ENCODE measurements around the gene UBE2QL1.
"Not testable (repeated sequence)": the region's sequence is repeated elsewhere in the genome, so short reads cannot be mapped to it uniquely, and the experiment has no call there.

The UBE2QL1 gene

GRCh38 chr5:6501701-6502100, 53.0 kb downstream of the UBE2QL1 start:
- no peak for DNase-seq

- no peak for DNase-seq
These were observed 53.8 kb downstream of the UBE2QL1 start for GRCh38 chr5:6502421-6502820.

GRCh38 chr5:6503342-6503741, 54.7 kb downstream of the UBE2QL1 start:
- no peak for DNase-seq

- DNase-seq: no peak
These were observed 56.2 kb downstream of the UBE2QL1 start for GRCh38 chr5:6504677-6505415.

GRCh38 chr5:6505416-6505755, 56.7 kb downstream of the UBE2QL1 start:
- no peak for DNase-seq

GRCh38 chr5:6505783-6506557, 57.3 kb downstream of the UBE2QL1 start:
- DNase-seq: no peak

- no peak for DNase-seq
These were observed 58.0 kb downstream of the UBE2QL1 start for GRCh38 chr5:6506611-6507010.

- DNase-seq: no peak
These were observed 60.3 kb downstream of the UBE2QL1 start for GRCh38 chr5:6508931-6509330.

GRCh38 chr5:6510132-6510531, 61.5 kb downstream of the UBE2QL1 start:
- DNase-seq: no peak

- no peak for DNase-seq
These were observed 62.3 kb downstream of the UBE2QL1 start for GRCh38 chr5:6510973-6511372.

GRCh38 chr5:6515812-6516211, 67.2 kb downstream of the UBE2QL1 start:
- not testable (repeated sequence) for DNase-seq

- no peak for DNase-seq
These were observed 68.2 kb downstream of the UBE2QL1 start for GRCh38 chr5:6516823-6517222.

- no peak for DNase-seq
These were observed 68.9 kb downstream of the UBE2QL1 start for GRCh38 chr5:6517510-6517909.

GRCh38 chr5:6518298-6519057, 69.8 kb downstream of the UBE2QL1 start:
- DNase-seq: no peak

GRCh38 chr5:6520201-6520600, 71.5 kb downstream of the UBE2QL1 start:
- no peak for DNase-seq

GRCh38 chr5:6522331-6522730, 73.7 kb downstream of the UBE2QL1 start:
- no peak for DNase-seq

GRCh38 chr5:6522923-6523322, 74.3 kb downstream of the UBE2QL1 start:
- no peak for DNase-seq

GRCh38 chr5:6525422-6525821, 76.8 kb downstream of the UBE2QL1 start:
- no peak for DNase-seq

GRCh38 chr5:6525910-6526309, 77.3 kb downstream of the UBE2QL1 start:
- no peak for DNase-seq

- DNase-seq: no peak
These were observed 79.2 kb downstream of the UBE2QL1 start for GRCh38 chr5:6527749-6528455.

- no peak for DNase-seq
These were observed 86.9 kb downstream of the UBE2QL1 start for GRCh38 chr5:6535594-6535993.

- no peak for DNase-seq
These were observed 90.4 kb downstream of the UBE2QL1 start for GRCh38 chr5:6539060-6539459.

All from activated CD4-positive, alpha-beta T cell treated with anti-CD3 and anti-CD28 coated beads for 48 hours (primary cell).